DLD1 (cell line): ENCODE data around the gene COX7A1.
"Not testable (repeated sequence)": the region's sequence is repeated elsewhere in the genome, so short reads cannot be mapped to it uniquely, and the experiment has no call there.

Experiments
- in situ Hi-C: cut with HindIII; loops from 2 replicates; pipeline ENCODE4 v1.10.0; 2017; ENCODE audit warnings: low sequenced_read_pairs

Gene COX7A1

GRCh38 chr19:36152352-36153091 is at the start of gene COX7A1:
Gene COX7A1, minus strand, starts transcription at chr19:36152447. Its CDS starts 40 bp downstream, at chr19:36152407.
- in situ Hi-C loops: no loop called here

DNA sequence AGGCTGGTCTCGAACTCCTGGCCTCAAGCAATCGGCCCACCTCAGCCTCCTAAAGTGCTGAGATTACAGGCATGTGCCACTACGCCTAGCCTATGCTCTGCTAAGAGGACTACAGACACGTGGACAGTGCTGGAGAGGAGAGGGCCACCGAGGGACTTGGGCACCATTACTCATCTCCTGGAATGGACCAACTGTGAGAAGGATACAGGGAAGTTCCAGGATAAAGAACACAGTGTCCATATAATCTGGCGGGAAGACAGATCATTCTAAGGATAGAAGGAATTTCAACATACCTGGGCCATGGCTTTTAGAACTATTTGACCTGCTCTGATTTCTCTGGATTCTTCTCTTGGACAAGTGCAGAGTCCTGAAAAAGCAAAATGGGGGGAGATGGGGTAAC is 49.4 kb upstream of the COX7A1 start:
- in situ Hi-C loops: no loop called here

GRCh38 chr19:36198119-36198518 is 45.9 kb upstream of the COX7A1 start:
- in situ Hi-C loops: no loop called here

DNA sequence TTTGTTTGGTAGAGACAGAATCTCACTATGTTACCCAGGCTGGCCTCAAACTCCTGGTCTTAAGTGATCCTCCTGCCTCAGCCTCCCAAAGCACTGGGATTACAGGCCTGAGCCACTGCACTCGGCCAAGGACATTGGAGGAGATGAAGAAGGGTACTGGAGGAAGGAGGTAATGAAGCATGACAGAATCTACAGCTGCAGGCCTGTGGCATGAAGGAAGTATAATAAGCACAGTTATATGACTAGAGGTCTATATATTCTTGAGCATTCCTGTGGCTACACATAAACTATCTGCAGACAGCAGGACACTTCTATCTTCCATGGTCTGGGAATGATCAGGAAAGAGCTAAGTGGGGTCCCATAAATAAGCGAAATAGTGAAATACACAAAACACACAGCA is 44.0 kb upstream of the COX7A1 start:
- in situ Hi-C loops: no loop called here

DNA sequence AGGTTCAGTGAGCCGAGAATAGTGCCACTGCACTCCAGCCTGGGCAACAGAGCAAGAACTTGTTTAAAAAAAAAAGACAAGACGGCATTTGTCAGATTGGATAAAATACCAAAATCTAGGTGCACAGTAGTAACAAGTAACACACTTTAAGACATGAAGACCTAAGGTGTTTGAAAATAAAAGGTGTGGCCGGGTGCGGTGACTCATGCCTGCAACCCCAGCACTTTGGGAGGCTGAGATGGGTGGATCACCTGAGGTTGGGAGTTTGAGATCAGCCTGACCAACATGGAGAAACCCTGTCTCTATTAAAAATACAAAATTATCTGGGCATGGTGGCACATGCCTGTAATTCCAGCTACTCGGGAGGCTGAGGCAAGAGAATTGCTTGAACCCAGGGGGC is 34.5 kb upstream of the COX7A1 start:
- in situ Hi-C loops: not testable (repeated sequence)

DNA sequence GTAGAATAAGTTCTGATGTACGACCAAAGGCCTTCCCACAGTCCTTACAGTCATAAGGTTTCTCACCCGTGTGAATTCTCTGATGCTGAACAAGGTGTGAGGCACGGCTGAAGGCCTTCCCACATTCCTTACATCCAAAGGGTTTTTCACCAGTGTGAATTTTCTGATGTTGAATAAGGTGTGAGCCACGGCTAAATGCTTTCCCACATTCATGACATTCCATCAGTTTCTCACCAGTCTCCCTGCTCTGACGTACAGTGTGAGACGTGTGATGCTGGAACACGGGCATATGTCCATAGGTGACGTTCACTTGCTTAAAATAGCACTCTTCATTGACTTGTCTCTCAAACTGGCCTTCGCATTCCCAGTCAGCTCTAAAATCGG is 31.0 kb upstream of the COX7A1 start:
- in situ Hi-C loops: no loop called here

- in situ Hi-C loops: no loop called here
Measured at GRCh38 chr19:36182612-36183244, 30.5 kb upstream of the COX7A1 start.

- in situ Hi-C loops: not testable (repeated sequence)
Measured at GRCh38 chr19:36179077-36179476, 26.8 kb upstream of the COX7A1 start.

DNA sequence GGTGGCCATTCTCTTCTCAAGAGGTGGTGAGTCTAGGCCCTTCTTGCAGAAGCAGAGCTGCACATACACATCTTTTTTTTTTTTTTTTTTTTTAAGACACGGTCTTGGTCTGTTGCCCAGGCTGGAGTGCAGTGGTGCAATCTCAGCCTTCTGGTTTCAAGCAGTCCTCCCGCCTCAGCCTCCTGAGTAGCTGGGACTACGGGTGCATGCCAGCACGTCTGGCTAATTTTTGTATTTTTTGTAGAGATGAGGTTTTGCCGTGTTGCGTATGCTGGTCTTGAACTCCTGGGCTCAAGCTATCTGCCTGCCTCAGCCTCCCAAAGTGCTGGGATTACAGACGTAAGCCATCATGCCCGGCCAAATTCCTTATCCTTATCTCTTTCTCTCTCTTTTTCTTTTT is 21.6 kb upstream of the COX7A1 start:
- in situ Hi-C loops: not testable (repeated sequence)

GRCh38 chr19:36172852-36173251 is 20.6 kb upstream of the COX7A1 start:
- in situ Hi-C loops: no loop called here

DNA sequence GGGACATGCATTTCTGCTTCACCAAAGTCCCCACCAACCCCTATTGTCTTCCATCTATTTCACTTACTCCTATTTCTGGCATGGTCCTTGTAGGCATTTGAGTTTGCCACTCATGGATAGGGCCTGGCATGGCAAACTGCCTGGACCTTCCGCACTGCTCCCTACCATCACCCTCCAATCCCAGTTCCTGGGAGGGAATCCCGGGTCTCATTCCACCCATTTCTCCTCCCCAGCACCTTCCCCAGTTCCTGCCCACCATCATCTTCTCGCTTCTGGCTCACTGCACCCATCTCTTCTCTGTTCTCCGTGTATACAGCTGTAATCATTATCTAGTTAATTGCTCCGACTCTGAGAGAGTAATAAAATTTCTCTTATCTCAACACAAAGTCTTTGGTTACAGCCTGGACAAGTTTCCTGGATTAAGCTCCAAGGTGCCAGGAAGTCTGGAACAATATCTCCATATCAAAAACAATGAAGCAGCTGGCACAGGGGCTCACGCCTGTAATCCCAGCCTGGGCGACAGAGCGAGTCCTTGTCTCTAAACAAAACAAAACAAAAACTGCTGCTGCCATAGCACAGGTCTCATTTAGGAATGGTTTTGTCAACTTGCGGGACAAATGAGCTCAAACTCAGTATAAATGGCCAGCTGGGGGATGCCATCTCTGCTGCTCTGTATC is 17.0 kb upstream of the COX7A1 start:
- in situ Hi-C loops: no loop called here

- in situ Hi-C loops: no loop called here
Measured at GRCh38 chr19:36163813-36164212, 11.6 kb upstream of the COX7A1 start.

GRCh38 chr19:36160821-36161596 is 8.8 kb upstream of the COX7A1 start:
- in situ Hi-C loops: no loop called here

DNA sequence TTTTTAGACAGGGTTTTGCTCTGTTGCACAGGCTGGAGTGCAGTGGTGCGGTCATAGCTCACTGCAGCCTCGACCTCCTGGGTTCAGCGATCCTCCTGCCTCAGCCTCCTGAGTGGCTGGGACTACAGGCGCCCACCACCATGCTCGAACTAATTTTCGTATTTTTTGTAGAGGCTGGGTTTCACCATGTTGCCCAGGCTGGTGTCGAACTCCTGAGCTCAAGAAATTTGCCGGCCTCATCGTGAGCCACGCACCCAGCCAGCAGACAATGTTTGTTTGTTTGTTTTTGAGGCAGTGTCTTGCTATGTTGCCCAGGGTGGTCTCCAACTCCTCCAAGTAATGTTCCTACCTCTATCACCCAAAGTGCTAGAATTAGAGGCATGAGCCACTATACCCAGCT is 879 bp upstream of the COX7A1 start:
- in situ Hi-C loops: no loop called here

DNA sequence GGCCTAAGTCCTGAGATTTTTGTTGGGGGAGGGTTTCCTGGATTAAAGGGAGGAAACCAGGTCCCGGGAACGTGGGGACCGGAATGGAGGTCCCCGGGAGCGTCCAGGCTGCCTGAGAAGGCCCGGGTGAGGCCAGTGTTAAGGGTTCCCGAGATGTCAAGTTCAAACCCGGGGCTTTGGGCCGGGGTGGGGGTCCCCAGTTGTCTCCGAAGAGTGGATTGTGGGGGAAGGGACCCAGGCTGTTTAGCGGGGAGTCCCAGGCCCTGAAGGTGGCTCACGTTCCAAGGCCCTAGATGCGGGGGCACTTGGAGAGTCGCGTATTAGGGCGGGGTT is 262 bp downstream of the COX7A1 start:
- in situ Hi-C loops: no loop called here

DNA sequence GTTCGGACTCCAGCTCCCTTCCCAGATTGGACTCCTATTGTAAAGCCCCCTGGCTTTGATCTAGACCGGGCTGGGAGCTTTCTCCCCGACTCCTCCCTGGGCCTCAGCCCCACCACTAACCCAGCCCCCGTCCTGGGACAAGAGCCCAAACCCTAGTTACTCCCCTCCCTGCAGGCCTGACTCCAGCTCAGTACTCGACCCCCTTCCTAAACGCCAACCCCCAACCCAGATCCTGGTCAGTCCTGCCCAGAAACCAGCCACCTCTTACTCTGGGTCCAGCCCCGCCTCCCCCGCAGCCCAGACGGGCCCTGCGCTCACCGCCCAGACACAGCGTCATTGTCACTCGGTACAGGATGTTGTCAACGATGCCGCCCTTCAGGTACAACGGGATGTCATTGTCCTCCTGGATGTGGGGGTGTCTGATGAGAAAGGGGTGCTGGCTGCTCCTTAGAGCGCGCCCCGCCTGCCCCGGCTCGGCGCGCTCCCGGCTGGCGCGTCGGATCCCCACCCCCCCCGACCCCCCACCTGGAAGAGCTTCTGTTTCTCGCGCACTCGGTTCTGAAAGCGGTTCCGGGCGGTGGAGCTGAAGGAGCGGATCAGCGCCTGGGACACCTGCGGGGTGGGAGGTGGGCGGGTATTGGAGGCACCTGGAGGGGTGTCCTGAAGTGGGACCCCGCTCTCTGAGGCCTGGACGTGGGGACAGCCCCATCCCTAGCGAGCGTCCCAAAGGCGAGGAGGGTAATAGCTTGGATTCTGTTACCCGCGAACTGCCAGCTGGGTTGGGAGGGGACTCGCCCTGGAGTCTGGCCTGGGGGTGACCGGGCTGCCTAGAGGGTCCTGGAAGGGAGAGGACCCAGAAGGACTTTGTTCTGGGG is 866 bp downstream of the COX7A1 start:
- in situ Hi-C loops: no loop called here

GRCh38 chr19:36150586-36150985 is 1.7 kb downstream of the COX7A1 start:
- in situ Hi-C loops: no loop called here

GRCh38 chr19:36149673-36150406 is 2.4 kb downstream of the COX7A1 start:
- in situ Hi-C loops: no loop called here

GRCh38 chr19:36144624-36145023 is 7.6 kb downstream of the COX7A1 start:
- in situ Hi-C loops: no loop called here

DNA sequence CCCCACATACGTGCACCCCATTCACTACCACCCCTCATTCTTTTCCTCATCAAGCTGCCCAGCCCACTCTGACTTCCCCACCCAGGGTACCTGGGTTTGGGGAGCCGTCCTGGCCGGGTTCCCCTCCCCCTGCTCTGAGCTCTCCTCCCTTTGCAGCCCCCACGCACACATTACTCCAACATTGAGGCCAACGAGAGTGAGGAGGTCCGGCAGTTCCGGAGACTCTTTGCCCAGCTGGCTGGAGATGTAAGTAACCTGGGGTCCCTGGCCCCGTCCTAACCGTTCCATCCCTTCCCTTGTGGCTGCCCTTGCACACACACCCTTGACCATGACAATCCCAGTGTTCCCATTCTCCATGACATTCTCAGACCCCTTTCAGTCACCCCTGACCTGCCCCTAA is 9.8 kb downstream of the COX7A1 start:
- in situ Hi-C loops: no loop called here
